HepG2 (cell line): Measurements from ENCODE around the gene AKR7A2. TPM values are rescaled to one million over a fixed set of nuclear protein-coding genes. Genes with fewer than 3 reads are reported as not detected.

Source experiments
- ATAC-seq: fragments of 200-7000 bp; cut with Tn5 transposase; 3 replicates; pipeline ENCODE4 v1.9.1; 2020; ENCODE audit warnings: mild to moderate bottlenecking, moderate library complexity
- BruUV-seq: library from RNA; stranded (reverse); fragments of 400-500 nt; replicated peaks from 2 replicates; lab custom pipeline; 2021; lab: Mats Ljungman, UMichigan
- CTCF ChIA-PET: fragments of 300-600 bp; formaldehyde crosslinking; extraction: SDS; loops from one replicate; lab custom pipeline; 2021; ENCODE audit warnings: low total read pairs, inconsistent platforms, low intra/inter-chr PET ratio; lab: Yijun Ruan, JAX
- POLR2A ChIA-PET: fragments of 350-600 bp; sonication (Branson Sonifier 250); formaldehyde crosslinking; loops from one replicate; lab custom pipeline; 2020; ENCODE audit warnings: antibody characterized with exemption, inconsistent platforms; lab: Yijun Ruan, JAX
- DNase-seq: peaks from one replicate; pipeline ENCODE4 v3.0.0-alpha.2; 2015; ENCODE audit warnings: low spot score
- FAIRE-seq: peaks from 3 replicates; lab custom pipeline; 2011; peaks lifted over from hg19 to GRCh38; lab: Jason Lieb, UNC
- H2AFZ ChIP-seq: one replicate; pipeline ENCODE4 v1.6.1; 2011; ENCODE audit warnings: low read length, inconsistent platforms
- H3K27ac ChIP-seq: fragments of 300-600 bp; 3 replicates; pipeline ENCODE4 v1.8.0; 2011; ENCODE audit warnings: mixed run types, mild to moderate bottlenecking, mixed read lengths, low read length, inconsistent platforms; ENCODE audit not compliant: insufficient read depth; ENCODE audit errors: extremely low read length
- H3K27me3 ChIP-seq, 2 experiments: fragments of 200-600 bp in 1 of 2; 2 replicates in 1 of 2; 3 replicates in 1 of 2; pipeline versions ENCODE4 v1.6.0 to v1.8.0; 2011; ENCODE audit warnings: low read length in 2 of 2, mild to moderate bottlenecking in 2 of 2, moderate library complexity in 2 of 2, inconsistent platforms in 1 of 2; ENCODE audit not compliant: insufficient read depth in 2 of 2, control insufficient read depth in 1 of 2
- H3K36me3 ChIP-seq, 2 experiments: fragments of 200-600 bp in 1 of 2; replicated peaks in 1 of 2; 2 replicates in 1 of 2; 3 replicates in 1 of 2; pipeline versions ENCODE4 v1.5.1 to v1.8.0; 2011; ENCODE audit warnings: low read length in 2 of 2, inconsistent platforms in 1 of 2; ENCODE audit not compliant: insufficient read depth in 2 of 2, control insufficient read depth in 1 of 2
- H3K4me1 ChIP-seq: 2 replicates; pipeline ENCODE4 v1.5.1; 2012; ENCODE audit warnings: low read length, inconsistent platforms; ENCODE audit not compliant: insufficient read depth
- H3K4me2 ChIP-seq: 2 replicates; pipeline ENCODE4 v1.6.0; 2011; ENCODE audit warnings: low read depth, low read length, inconsistent platforms
- H3K4me3 ChIP-seq, 3 experiments: fragments of 200-600 bp in 1 of 3; sonication (generic), shearing (Covaris generic) in 1 of 3; replicated peaks in 1 of 3; 2 replicates each; pipeline ENCODE4 v1.5.1; 2011 to 2016; ENCODE audit warnings: low read length in 3 of 3, inconsistent platforms in 2 of 3, low read depth in 2 of 3, mild to moderate bottlenecking in 2 of 3, control low read depth in 1 of 3, mixed read lengths in 1 of 3; ENCODE audit not compliant: insufficient read depth in 1 of 3
- H3K79me2 ChIP-seq: one replicate; pipeline ENCODE4 v1.6.1; 2011; ENCODE audit warnings: low read length, inconsistent platforms; ENCODE audit not compliant: insufficient read depth
- H3K9ac ChIP-seq: 2 replicates; pipeline ENCODE4 v1.6.0; 2011; ENCODE audit warnings: mild to moderate bottlenecking, low read depth, low read length, inconsistent platforms; ENCODE audit not compliant: insufficient read depth
- H3K9me3 ChIP-seq: 2 replicates; pipeline ENCODE4 v1.5.1; 2012; ENCODE audit warnings: mild to moderate bottlenecking, low read length
- H4K20me1 ChIP-seq: 2 replicates; pipeline ENCODE4 v1.6.0; 2011; ENCODE audit warnings: inconsistent platforms, mild to moderate bottlenecking, low read length, moderate library complexity; ENCODE audit not compliant: insufficient read depth
- BRF2 ChIP-seq: sonication (generic); formaldehyde crosslinking; IDR thresholded peaks from 2 replicates; pipeline ENCODE4 v1.8.1; 2022; ENCODE audit warnings: mild to moderate bottlenecking, missing genetic modification reagents
- HCFC1 ChIP-seq: fragments of 150-350 bp; IDR thresholded peaks from 2 replicates; pipeline ENCODE4 v1.6.1; 2014; ENCODE audit warnings: low read depth, low read length
- HDAC2 ChIP-seq: sonication (generic); formaldehyde crosslinking; IDR thresholded peaks from 2 replicates; pipeline ENCODE4 v1.4.0; 2020; ENCODE audit warnings: missing genetic modification reagents
- HNF4A ChIP-seq: sonication (generic); formaldehyde crosslinking; IDR thresholded peaks from 2 replicates; pipeline ENCODE4 v1.4.0; 2020; ENCODE audit warnings: missing genetic modification reagents
- KAT8 ChIP-seq: IDR thresholded peaks from 2 replicates; pipeline ENCODE4 v1.6.1; 2016; ENCODE audit warnings: missing genetic modification reagents, missing compliant biosample characterization
- SMARCC2 ChIP-seq: fragments of 450-650 bp; IDR thresholded peaks from 2 replicates; pipeline ENCODE4 v1.6.1; 2017; ENCODE audit warnings: antibody characterized with exemption, mild to moderate bottlenecking
- USF2 ChIP-seq, 2 experiments: sonication (generic) in 1 of 2; formaldehyde crosslinking in 1 of 2; IDR thresholded peaks; 2 replicates each; pipeline versions ENCODE4 v1.5.1 to v1.6.1; 2011 to 2020; ENCODE audit warnings: borderline replicate concordance in 1 of 2, low read depth in 1 of 2, low read length in 1 of 2, mild to moderate bottlenecking in 1 of 2, missing genetic modification reagents in 1 of 2, moderate library complexity in 1 of 2
- ZNF281 ChIP-seq: sonication (generic); formaldehyde crosslinking; IDR thresholded peaks from 2 replicates; pipeline ENCODE4 v1.4.0; 2020; ENCODE audit warnings: missing genetic modification reagents, borderline replicate concordance
- ZNF574 ChIP-seq: sonication (generic); formaldehyde crosslinking; IDR thresholded peaks from 2 replicates; pipeline ENCODE4 v1.4.0; 2020; ENCODE audit warnings: missing genetic modification reagents
- ZNF737 ChIP-seq: sonication (generic); formaldehyde crosslinking; IDR thresholded peaks from 2 replicates; pipeline ENCODE4 v1.5.0; 2020; ENCODE audit warnings: missing genetic modification reagents, mild to moderate bottlenecking, borderline replicate concordance
- ZNF746 ChIP-seq: sonication (generic); formaldehyde crosslinking; IDR thresholded peaks from 2 replicates; pipeline ENCODE4 v1.8.0; 2022; ENCODE audit warnings: mild to moderate bottlenecking, missing genetic modification reagents
- ZNF850 ChIP-seq: sonication (generic); formaldehyde crosslinking; conservative IDR thresholded peaks from 2 replicates; pipeline ENCODE4 v1.9.0; 2021; ENCODE audit warnings: mild to moderate bottlenecking, missing genetic modification reagents
- WGBS: methylation state at CpG from one replicate; pipeline ENCODE4 v1.1.6; 2017; ENCODE audit warnings: low lambda C conversion rate; 5-methylcytosine and 5-hydroxymethylcytosine counted together
- in situ Hi-C: cut with HindIII; loops from 2 replicates; pipeline ENCODE4 v1.10.0; 2017; ENCODE audit warnings: low pct_unique_long_range_greater_than_20kb; ENCODE audit not compliant: extremely low pct_ligation_motif_present
- intact Hi-C: fragments of 100-400 bp; cut with micrococcal nuclease; formaldehyde crosslinking; loops from one replicate; pipeline ENCODE4 v1.10.0; 2022; ENCODE audit not compliant: unreplicated experiment
- polyA plus RNA-seq, 8 experiments: library from polyadenylated mRNA; depleted of rRNA in 3 of 8; stranded (reverse) in 7 of 8; unstranded in 1 of 8; fragments of >200 nt; fragmentation: Illumina TruSeq in 4 of 8; extraction: Trizol in 4 of 8; gene quantifications; 2 replicates each; pipeline versions ENCODE4 v1.2.1 to v1.2.3, GENCODE V29; 2011 to 2016; ENCODE audit warnings: low read depth in 4 of 8, missing spikeins in 1 of 8, mixed read lengths in 1 of 8; ENCODE audit not compliant: insufficient read depth in 1 of 8
- total RNA-seq, 5 experiments: library from RNA; depleted of rRNA; stranded (reverse); fragments of >200 nt; fragmentation: Illumina TruSeq; extraction: Trizol; gene quantifications; 2 replicates each; pipeline ENCODE4 v1.2.3, GENCODE V29; 2016; ENCODE audit warnings: low read depth in 1 of 5

The AKR7A2 gene
- total and polyA plus RNA-seq, 2 of the 13 experiments (the other 11 are each of a cell fraction or from before 2014, with no cell fraction given): 45.2 to 75.6 TPM

GRCh38 chr1:19339214-19339861, 27.4 kb upstream of the AKR7A2 start (continued):
- TF ChIP-seq ZNF737 (no peak), SMARCC2 (no peak), ZNF850 (CRISPR knock-in tag) (no peak)

GRCh38 chr1:19338323-19338762, 26.4 kb upstream of the AKR7A2 start:
- Histone ChIP-seq H3K79me2 (no peaks in the 10 kb centered on the region), H3K4me3 (peak overlapping the region in 2 of 3 experiments; percentile 35 to 58; a peak in 4 of 6 replicates), H3K4me1 (peaks cover 40% of the 10 kb centered on the region), H3K36me3 (peaks cover 9 to 17% of the 10 kb centered on the region in 2 experiments; a peak in 3 of 5 replicates), H2AFZ (no peak overlapping the region), H3K27me3 (no peaks in the 10 kb centered on the region), H3K9me3 (no peaks in the 10 kb centered on the region), H4K20me1 (no peaks in the 10 kb centered on the region), H3K4me2 (peak overlapping the region; percentile 68), H3K27ac (peak overlapping the region; percentile 84), H3K9ac (peak overlapping the region; percentile 62)
- BruUV-seq: no TSS peak
- ChIA-PET POLR2A (interaction anchor here (1.0 to 1.2 kb wide), 2 partner anchors 26 to 147 kb away, joined by 3 read pairs; partner anchors contain the start of gene CAPZB), CTCF (interaction anchor here (1.7 kb wide), 1 partner anchor 313 kb away, joined by 11 read pairs; no protein-coding TSS in a partner anchor)
- in situ Hi-C loops: no loop called here
- FAIRE-seq (peak; percentile 96), DNase-seq (peak; percentile 83), ATAC-seq (peak; percentile 82)
- intact Hi-C loops: loop anchor here (1.0 kb wide), 2 partner anchors 49 to 313 kb away; no protein-coding TSS in a partner anchor
- 0% methylated on average over 15 of the region's 27 CpGs for WGBS
- TF ChIP-seq ZNF746 (peak; percentile 34; the same call in 1 of the 2 replicates), BRF2 (CRISPR knock-in tag) (no peak), USF2 (IDR thresholded peaks at IDR 0.05; ENCODE audit: low read depth, low read length) (no peak), USF2 (CRISPR knock-in tag; IDR thresholded peaks at IDR 0.05; ENCODE audit: borderline replicate concordance) (no peak), KAT8 (CRISPR knock-in tag) (no peak), ZNF281 (peak; percentile 97), HNF4A (CRISPR knock-in tag) (peak; percentile 74), HDAC2 (CRISPR knock-in tag) (peak; percentile 70; the same call in 1 of the 2 replicates), ZNF574 (CRISPR knock-in tag) (peak; percentile 68; the same call in 1 of the 2 replicates), HCFC1 (no peak)
